SIG-M5 treated with dmso at 0.1 percent for 504 hours (cell line): ENCODE data around the gene AIFM2.
"Not testable (repeated sequence)": the region's sequence is repeated elsewhere in the genome, so short reads cannot be mapped to it uniquely, and the experiment has no call there.

Experiments used
- DNase-seq: peaks from one replicate; lab custom pipeline; 2025; ENCODE audit not compliant: unreplicated experiment; lab: John Stamatoyannopoulos, UW

The AIFM2 gene

GRCh38 chr10:70123817-70124216 lies 8.8 kb downstream of the AIFM2 start:
- no peak for DNase-seq

GRCh38 chr10:70123166-70123565 lies 9.5 kb downstream of the AIFM2 start:
- DNase-seq, result not testable (repeated sequence)

- peak; percentile 29 for DNase-seq
Observed at GRCh38 chr10:70122742-70123141, 9.9 kb downstream of the AIFM2 start.

- DNase-seq, result no peak
Observed at GRCh38 chr10:70121281-70121949, 11.2 kb downstream of the AIFM2 start.

GRCh38 chr10:70120417-70120816 lies 12.2 kb downstream of the AIFM2 start:
- DNase-seq, result no peak

- DNase-seq, result no peak
Observed at GRCh38 chr10:70119623-70120022, 13.0 kb downstream of the AIFM2 start.

- DNase-seq, result no peak
Observed at GRCh38 chr10:70119197-70119596, 13.4 kb downstream of the AIFM2 start.

GRCh38 chr10:70118196-70118595 lies 14.4 kb downstream of the AIFM2 start:
- no peak for DNase-seq

GRCh38 chr10:70117646-70118045 lies 15.0 kb downstream of the AIFM2 start:
- no peak for DNase-seq

GRCh38 chr10:70115948-70116682 lies 16.5 kb downstream of the AIFM2 start:
- DNase-seq, result no peak

- DNase-seq, result no peak
Observed at GRCh38 chr10:70114902-70115301, 17.7 kb downstream of the AIFM2 start.

- DNase-seq, result no peak
Observed at GRCh38 chr10:70112071-70112470, 20.6 kb downstream of the AIFM2 start.

GRCh38 chr10:70111496-70111895 lies 21.1 kb downstream of the AIFM2 start:
- no peak for DNase-seq

GRCh38 chr10:70109064-70109729 lies 23.4 kb downstream of the AIFM2 start:
- DNase-seq, result no peak

- DNase-seq, result no peak
Observed at GRCh38 chr10:70106958-70107791, 25.4 kb downstream of the AIFM2 start.

GRCh38 chr10:70101668-70102067 lies 31.0 kb downstream of the AIFM2 start:
- no peak for DNase-seq

GRCh38 chr10:70101068-70101562 lies 31.5 kb downstream of the AIFM2 start:
- DNase-seq, result not testable (repeated sequence)

GRCh38 chr10:70098271-70098670 lies 34.4 kb downstream of the AIFM2 start:
- DNase-seq, result no peak

- no peak for DNase-seq
Observed at GRCh38 chr10:70097459-70097858, 35.2 kb downstream of the AIFM2 start.

GRCh38 chr10:70096705-70097420 lies 35.8 kb downstream of the AIFM2 start:
- DNase-seq, result no peak
